ENCODE data around the gene LTA4H.
A peak's percentile ranks its signal among the peaks of the same experiment; 100 is the strongest.

The LTA4H gene

GRCh38 chr12:96033549-96034389 is 1.6 kb downstream of the LTA4H start:
- no peak for DNase-seq

DNA sequence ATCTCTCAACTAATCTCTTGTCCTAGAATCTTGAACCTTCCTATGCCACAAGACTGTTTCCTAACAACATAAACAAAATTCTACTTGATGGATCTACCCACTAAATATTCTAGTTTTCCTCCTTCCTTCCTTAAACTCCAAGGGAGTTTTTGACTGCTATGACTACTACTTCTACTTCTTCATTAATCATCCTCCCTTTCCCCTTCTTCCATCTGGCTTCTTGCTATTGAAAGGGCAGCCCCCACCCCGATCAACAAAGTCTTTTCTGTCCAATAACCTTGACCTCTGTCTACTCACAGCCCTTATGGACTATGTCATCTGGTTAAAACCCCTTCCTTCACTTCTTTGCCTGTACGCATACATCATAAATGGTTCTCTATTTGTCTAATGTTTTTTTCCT is 5.6 kb downstream of the LTA4H start:
- no peak for DNase-seq

GRCh38 chr12:96028538-96028937 is 6.8 kb downstream of the LTA4H start:
- DNase-seq, result no peak

DNA sequence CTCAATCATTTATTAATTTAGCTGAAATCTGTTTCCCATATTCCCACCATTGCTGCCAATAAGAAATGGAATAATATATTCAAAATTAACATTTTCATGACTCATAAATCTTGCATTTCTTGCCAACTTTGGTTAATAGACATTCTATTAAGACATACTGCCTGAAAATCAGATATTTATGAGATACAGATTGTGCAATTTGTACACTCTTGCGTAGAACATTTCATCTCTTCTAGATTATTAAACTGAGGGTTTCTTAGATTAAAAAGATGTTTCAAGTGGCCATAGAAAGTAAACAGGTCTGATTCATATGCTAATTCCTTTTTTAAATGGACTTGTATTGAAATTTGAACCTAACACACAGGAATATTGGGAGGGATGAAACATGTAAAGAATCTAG is 9.1 kb downstream of the LTA4H start:
- no peak for DNase-seq

- DNase-seq, result no peak
Observed at GRCh38 chr12:96025518-96025917, 9.9 kb downstream of the LTA4H start.

GRCh38 chr12:96020314-96021003 is 14.9 kb downstream of the LTA4H start:
- no peak for DNase-seq

DNA sequence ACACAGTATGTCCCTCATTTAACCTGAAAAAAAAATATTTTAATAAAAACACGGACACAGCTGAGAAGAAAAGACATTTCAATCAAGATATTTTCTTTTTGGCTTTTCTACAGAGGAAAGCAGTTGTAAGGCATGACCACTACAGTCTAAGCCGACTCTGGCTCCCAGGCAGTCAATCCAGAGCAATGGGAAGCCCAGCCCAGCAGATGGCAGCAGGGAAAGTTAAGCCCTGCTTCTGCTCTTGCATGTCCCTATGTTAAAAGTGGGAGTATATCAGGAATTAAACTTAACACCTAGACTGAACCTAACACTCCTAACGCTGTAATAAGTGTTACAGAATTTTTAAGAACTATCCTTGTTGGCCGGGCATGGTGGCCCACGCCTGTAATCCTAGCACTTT is 19.7 kb downstream of the LTA4H start:
- DNase-seq, result peak; percentile 7

DNA sequence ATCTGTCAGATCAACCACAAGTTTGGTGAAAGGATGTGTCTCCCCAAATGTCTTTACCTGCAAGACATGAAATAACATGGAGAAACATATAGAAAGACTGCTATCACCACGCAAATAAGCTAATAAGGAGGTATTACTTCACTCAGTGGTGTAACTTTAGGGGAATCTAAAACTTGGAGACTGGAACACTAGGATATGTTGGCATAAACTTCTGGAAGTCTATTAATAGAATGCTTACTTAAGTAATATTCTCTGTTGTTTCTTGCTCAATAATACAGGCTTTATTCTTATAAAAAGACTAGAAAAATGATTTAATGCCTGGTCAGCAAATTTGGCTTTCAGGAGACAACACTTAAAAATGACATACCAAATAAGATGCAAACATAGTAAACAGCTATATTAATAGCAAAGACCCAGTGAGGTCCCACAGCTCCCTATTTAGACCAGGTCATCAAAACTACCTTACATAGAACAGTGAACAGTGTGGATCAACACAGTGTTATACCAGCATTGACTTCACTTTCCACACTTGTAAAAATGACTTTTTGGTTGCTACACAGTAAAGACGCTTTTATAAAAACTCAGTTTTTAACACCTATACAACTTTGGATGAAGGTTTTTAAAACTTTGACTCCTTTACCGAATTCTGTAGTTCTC is 20.3 kb downstream of the LTA4H start:
- no peak for DNase-seq

GRCh38 chr12:96007729-96008128 is 27.7 kb downstream of the LTA4H start:
- DNase-seq, result no peak

- DNase-seq, result no peak
Observed at GRCh38 chr12:96006727-96007126, 28.7 kb downstream of the LTA4H start.

GRCh38 chr12:96000858-96001257 is 34.5 kb downstream of the LTA4H start:
- DNase-seq, result no peak

DNA sequence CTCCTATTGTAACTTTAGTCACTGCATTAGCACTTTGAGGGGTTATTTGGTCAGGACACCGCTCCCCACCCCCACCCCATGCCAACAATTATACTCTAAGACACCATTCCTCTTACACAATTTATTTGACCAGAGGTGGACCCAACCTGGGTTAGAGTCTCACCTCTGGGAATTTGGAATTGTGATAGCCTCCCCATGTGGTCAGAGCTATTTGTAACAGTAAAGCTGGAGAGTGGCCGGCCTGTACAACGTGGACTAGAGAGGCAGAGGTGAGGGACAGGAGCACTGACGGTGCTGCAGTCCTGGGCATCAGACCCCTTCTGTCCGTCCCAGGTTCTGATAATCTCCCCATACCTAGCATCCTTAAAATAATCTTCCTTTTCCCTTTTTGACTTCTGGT is 35.9 kb downstream of the LTA4H start:
- no peak for DNase-seq

- peak; percentile 72 for DNase-seq
Observed at GRCh38 chr12:95998611-95999286, 36.6 kb downstream of the LTA4H start.

- no peak for DNase-seq
Observed at GRCh38 chr12:95997911-95998510, 37.4 kb downstream of the LTA4H start.

- DNase-seq, result no peak
Observed at GRCh38 chr12:95997276-95997675, 38.1 kb downstream of the LTA4H start.

GRCh38 chr12:95996034-95996658 is 39.2 kb downstream of the LTA4H start, which contains the start of gene HAL:
HAL (minus strand) TSS chr12:95996344; CDS start chr12:95995910, 434 bp downstream.
- no peak for DNase-seq

DNA sequence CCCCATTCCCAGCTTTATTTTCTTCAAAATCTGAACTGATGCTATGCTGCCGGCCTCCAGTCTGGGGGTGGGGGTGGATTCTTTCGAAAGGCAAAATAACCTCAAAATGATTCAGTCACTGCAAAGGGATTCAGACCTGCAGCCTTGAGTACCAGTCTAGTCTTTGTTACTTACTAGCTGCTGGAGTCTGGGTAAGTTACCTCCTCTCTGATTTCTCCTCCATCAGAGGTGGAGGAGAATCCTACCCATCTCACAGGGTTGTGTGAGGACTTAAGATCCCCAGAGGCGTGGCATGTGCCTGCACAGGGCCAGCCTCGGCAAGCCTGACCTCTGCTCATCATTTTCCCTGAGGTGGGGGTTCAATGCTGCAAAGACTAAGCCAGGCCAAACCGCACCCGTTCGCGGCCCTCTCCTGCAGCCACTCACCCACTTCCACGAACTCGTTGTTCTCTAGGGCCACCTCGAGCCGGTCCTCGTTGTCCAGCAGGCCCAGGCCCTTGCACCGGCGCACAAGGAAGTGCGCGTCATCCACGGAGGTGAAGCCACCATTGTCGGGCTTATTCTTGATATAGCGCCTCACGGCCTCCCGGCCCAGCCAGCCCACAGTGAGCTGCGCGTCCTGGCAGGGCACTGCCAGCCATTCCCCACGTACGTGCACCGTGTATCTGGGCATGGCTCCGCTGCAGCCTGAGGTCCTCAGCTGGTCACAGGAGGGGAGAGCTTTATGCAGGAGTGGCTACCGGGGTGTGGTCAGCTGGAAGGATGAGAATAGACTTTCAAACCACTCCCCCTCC is 40.0 kb downstream of the LTA4H start:
- no peak for DNase-seq

DNA sequence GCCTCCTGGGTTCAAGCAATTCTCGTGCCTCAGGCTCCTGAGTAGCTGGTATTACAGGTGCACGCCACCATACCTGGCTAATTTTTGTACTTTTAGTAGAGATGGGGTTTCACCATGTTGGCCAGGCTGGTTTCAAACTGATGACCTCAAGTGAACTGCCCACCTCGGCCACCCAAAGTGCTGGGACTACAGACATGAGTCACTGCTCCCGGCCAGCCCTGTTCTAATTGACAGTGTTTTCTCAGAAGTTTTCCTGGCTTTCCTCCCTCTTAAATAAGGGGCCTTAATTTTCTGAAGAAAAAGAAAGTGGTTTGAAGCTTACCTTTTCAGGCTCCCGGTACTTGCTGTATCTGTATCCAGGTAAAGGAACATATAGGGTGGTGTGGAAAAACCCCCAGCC is 40.9 kb downstream of the LTA4H start:
- no peak for DNase-seq

- no peak for DNase-seq
Observed at GRCh38 chr12:95993907-95994306, 41.5 kb downstream of the LTA4H start.

DNA sequence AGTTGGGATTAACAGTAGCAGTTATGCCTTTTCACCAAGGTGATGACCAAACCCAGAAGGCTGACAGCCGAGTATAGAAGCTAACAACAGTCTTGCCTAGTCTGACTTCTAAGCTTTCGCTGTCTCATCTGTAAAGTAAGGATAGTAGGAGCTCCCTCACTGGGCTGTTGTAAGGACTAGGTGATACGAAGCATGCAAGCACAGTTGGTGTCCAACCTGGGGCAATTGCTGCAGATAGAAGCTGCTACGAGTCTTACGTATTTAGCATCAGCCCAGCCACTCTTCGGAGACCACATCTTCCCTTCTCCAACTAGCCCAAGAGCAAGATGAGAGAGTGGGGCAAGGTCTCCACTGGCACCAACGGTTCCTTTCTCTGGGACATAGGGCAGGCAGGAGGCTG is 45.3 kb downstream of the LTA4H start:
- DNase-seq, result no peak

- DNase-seq, result no peak
Observed at GRCh38 chr12:95989504-95990123, 45.8 kb downstream of the LTA4H start.

All from NCI-H2227 treated with DMSO at 0.1 percent for 48 hours (cell line).